GM23338 (cell line): ENCODE data around the gene ANG. TPM values are rescaled to one million over a fixed set of nuclear protein-coding genes. Genes with fewer than 3 reads are reported as not detected.

Experiments used
- ATAC-seq: fragments of 200-7000 bp; cut with Tn5 transposase; 3 replicates; pipeline ENCODE4 v1.9.1; 2020
- DNase-seq: peaks from one replicate; pipeline ENCODE4 v3.0.0-alpha.2; 2015; ENCODE audit warnings: low spot score
- H2AFZ ChIP-seq: fragments of 200-600 bp; sonication (generic); 2 replicates; pipeline ENCODE4 v1.8.0; 2016; ENCODE audit warnings: antibody characterized with exemption, mild to moderate bottlenecking, moderate library complexity
- H3F3A ChIP-seq: fragments of 200-600 bp; sonication (generic); replicated peaks from 2 replicates; pipeline ENCODE4 v1.8.0; 2017; ENCODE audit warnings: antibody characterized with exemption, mixed run types, low read depth
- H3K27ac ChIP-seq: fragments of 200-600 bp; sonication (generic); 2 replicates; pipeline ENCODE4 v1.6.1; 2016; ENCODE audit warnings: low read depth
- H3K27me3 ChIP-seq: fragments of 200-600 bp; sonication (generic); 2 replicates; pipeline ENCODE4 v1.8.0; 2016; ENCODE audit warnings: mild to moderate bottlenecking, mixed run types, moderate library complexity; ENCODE audit not compliant: insufficient read depth
- H3K36me3 ChIP-seq: fragments of 200-600 bp; sonication (generic); 2 replicates; pipeline ENCODE4 v1.8.0; 2016; ENCODE audit warnings: mild to moderate bottlenecking; ENCODE audit not compliant: insufficient read depth
- H3K4me1 ChIP-seq: fragments of 200-600 bp; sonication (generic); 2 replicates; pipeline ENCODE4 v1.8.0; 2016; ENCODE audit warnings: mild to moderate bottlenecking, moderate library complexity; ENCODE audit not compliant: insufficient read depth
- H3K4me2 ChIP-seq: fragments of 200-600 bp; sonication (generic); 2 replicates; pipeline ENCODE4 v1.7.1; 2017; ENCODE audit warnings: mixed run types
- H3K4me3 ChIP-seq: fragments of 200-600 bp; sonication (generic); 2 replicates; pipeline ENCODE4 v1.6.1; 2016; ENCODE audit warnings: mixed run types
- H3K79me2 ChIP-seq: fragments of 200-600 bp; sonication (generic); replicated peaks from 2 replicates; pipeline ENCODE4 v1.8.0; 2017; ENCODE audit warnings: mild to moderate bottlenecking; ENCODE audit not compliant: insufficient read depth
- H3K9me2 ChIP-seq: fragments of 200-600 bp; sonication (generic); 2 replicates; pipeline ENCODE4 v1.8.0; 2017; ENCODE audit not compliant: insufficient read depth
- H4K20me1 ChIP-seq: fragments of 200-600 bp; sonication (generic); replicated peaks from 2 replicates; pipeline ENCODE4 v1.8.0; 2017; ENCODE audit warnings: mild to moderate bottlenecking; ENCODE audit not compliant: insufficient read depth
- H3K27ac Mint-ChIP-seq: 2 replicates; pipeline ENCODE4 v1.8.0; 2020; ENCODE audit warnings: inconsistent platforms, mild to moderate bottlenecking, moderate library complexity, mixed read lengths
- H3K27me3 Mint-ChIP-seq: 3 replicates; pipeline ENCODE4 v1.8.0; 2022; ENCODE audit warnings: low read depth, mild to moderate bottlenecking, moderate library complexity, mixed read lengths, inconsistent platforms; ENCODE audit not compliant: insufficient read depth, poor library complexity
- H3K36me3 Mint-ChIP-seq: 3 replicates; pipeline ENCODE4 v1.8.0; 2021; ENCODE audit warnings: low read depth, mild to moderate bottlenecking, inconsistent platforms, moderate library complexity, mixed read lengths
- H3K4me1 Mint-ChIP-seq: 3 replicates; pipeline ENCODE4 v1.8.0; 2020; ENCODE audit warnings: mild to moderate bottlenecking, inconsistent platforms, mixed read lengths
- H3K4me3 Mint-ChIP-seq: 3 replicates; pipeline ENCODE4 v1.8.0; 2021; ENCODE audit warnings: moderate library complexity, mild to moderate bottlenecking, inconsistent platforms, mixed read lengths
- H3K9me3 Mint-ChIP-seq: 3 replicates; pipeline ENCODE4 v1.8.0; 2020; ENCODE audit warnings: moderate library complexity, mild to moderate bottlenecking, inconsistent platforms, mixed read lengths
- CREB1 ChIP-seq: fragments of 250-450 bp; sonication (Bioruptor Pico); IDR thresholded peaks from 2 replicates; pipeline ENCODE4 v1.5.0; 2020; ENCODE audit warnings: low read depth, mild to moderate bottlenecking, moderate library complexity
- ETS1 ChIP-seq: IDR thresholded peaks from 2 replicates; pipeline ENCODE4 v1.6.1; 2016; ENCODE audit warnings: antibody characterized with exemption
- EZH2 ChIP-seq: fragments of 200-600 bp; sonication (generic); IDR thresholded peaks from one replicate; pipeline ENCODE4 v1.8.0; 2017; ENCODE audit warnings: antibody characterized with exemption, mild to moderate bottlenecking, low read depth; ENCODE audit not compliant: unreplicated experiment
- EZH2phosphoT487 ChIP-seq: fragments of 200-600 bp; sonication (generic); IDR thresholded peaks from one replicate; pipeline ENCODE4 v1.8.1; 2018; ENCODE audit warnings: antibody characterized with exemption; ENCODE audit not compliant: unreplicated experiment
- JUNB ChIP-seq: IDR thresholded peaks from one replicate; pipeline ENCODE4 v1.6.1; 2016; ENCODE audit warnings: antibody characterized with exemption; ENCODE audit not compliant: unreplicated experiment
- NANOG ChIP-seq: IDR thresholded peaks from 2 replicates; pipeline ENCODE4 v1.6.1; 2016; ENCODE audit warnings: antibody characterized with exemption, borderline replicate concordance
- STAT1 ChIP-seq: IDR thresholded peaks from one replicate; pipeline ENCODE4 v1.6.1; 2016; ENCODE audit warnings: antibody characterized with exemption; ENCODE audit not compliant: unreplicated experiment
- ZNF331 ChIP-seq: fragments of 250-450 bp; sonication (Bioruptor Pico); IDR thresholded peaks from 2 replicates; pipeline ENCODE4 v1.5.0; 2020; ENCODE audit warnings: low read depth, mild to moderate bottlenecking, moderate library complexity
- ZNF462 ChIP-seq: fragments of 250-450 bp; sonication (Bioruptor Pico); IDR thresholded peaks from 2 replicates; pipeline ENCODE4 v1.5.0; 2020; ENCODE audit warnings: mild to moderate bottlenecking, moderate library complexity
- polyA plus RNA-seq: library from polyadenylated mRNA; unstranded; fragments of >200 nt; fragmentation: Nextera tagmentation; extraction: Ambion mirVana; gene quantifications from 2 replicates; pipeline ENCODE4 v1.2.1, GENCODE V29; 2016
- total RNA-seq: library from RNA; depleted of rRNA; stranded (reverse); fragments of >200 nt; shearing (Covaris generic); gene quantifications from 2 replicates; pipeline ENCODE4 v1.2.3, GENCODE V29; 2014

ANG gene
- total and polyA plus RNA-seq, 2 experiments from 2014 or later, result 2.3 to 3.7 TPM

GRCh38 chr14:20644520-20644919 is 44.0 kb upstream of the ANG start (continued):
- no peak for TF ChIP-seq EZH2
- TF ChIP-seq STAT1, result no peak

GRCh38 chr14:20645481-20645880 is 43.1 kb upstream of the ANG start:
- no peak overlapping the region for H3K27ac Mint-ChIP-seq
- DNase-seq (no peak), ATAC-seq (no peak)
- Histone ChIP-seq H3K4me1 (no peaks in the 10 kb centered on the region), H3K79me2 (no peaks in the 10 kb centered on the region), H3K4me2 (no peak overlapping the region), H3K36me3 (no peaks in the 10 kb centered on the region), H3K27ac (no peak overlapping the region), H2AFZ (no peak overlapping the region), H3K9me2 (no peaks in the 10 kb centered on the region), H4K20me1 (no peaks in the 10 kb centered on the region), H3K4me3 (no peak overlapping the region), H3K27me3 (no peaks in the 10 kb centered on the region), H3F3A (no peaks in the 10 kb centered on the region)
- TF ChIP-seq ETS1 (no peak), ZNF331 (CRISPR knock-in tag) (no peak), EZH2phosphoT487 (no peak), JUNB (no peak), NANOG (no peak), EZH2 (no peak)
- peaks cover 4% of the 10 kb centered on the region for H3K27me3 Mint-ChIP-seq
- no peak overlapping the region for H3K4me3 Mint-ChIP-seq
- H3K4me1 Mint-ChIP-seq, result peaks cover 2% of the 10 kb centered on the region; the same call in 2 of the 3 replicates
- H3K9me3 Mint-ChIP-seq, result no peaks in the 10 kb centered on the region
- no peaks in the 10 kb centered on the region for H3K36me3 Mint-ChIP-seq

- H3F3A ChIP-seq, result no peaks in the 10 kb centered on the region
- peak overlapping the region; percentile 75 for H3K4me3 ChIP-seq
- peaks cover 47% of the 10 kb centered on the region for H3K27me3 Mint-ChIP-seq
- no peak overlapping the region for H3K27ac ChIP-seq
- peak overlapping the region; percentile 98 for H3K4me3 Mint-ChIP-seq
- peak overlapping the region; percentile 94 for H2AFZ ChIP-seq
- H3K9me3 Mint-ChIP-seq, result peaks cover 6% of the 10 kb centered on the region; the same call in 2 of the 3 replicates
- H3K4me2 ChIP-seq, result peak overlapping the region; percentile 81
- peaks cover 28% of the 10 kb centered on the region for H3K4me1 Mint-ChIP-seq
- H3K36me3 Mint-ChIP-seq, result no peaks in the 10 kb centered on the region; the same call in 2 of the 3 replicates
- no peaks in the 10 kb centered on the region for H4K20me1 ChIP-seq
- DNase-seq (peak; percentile 92), ATAC-seq (peak; percentile 67)
- H3K79me2 ChIP-seq, result no peaks in the 10 kb centered on the region
- H3K9me2 ChIP-seq, result no peaks in the 10 kb centered on the region
- H3K27me3 ChIP-seq, result peaks cover 33% of the 10 kb centered on the region
- H3K36me3 ChIP-seq, result no peaks in the 10 kb centered on the region
- H3K4me1 ChIP-seq, result peaks cover 14% of the 10 kb centered on the region; the same call in 1 of the 2 replicates
- H3K27ac Mint-ChIP-seq, result peak overlapping the region; percentile 29; the same call in 1 of the 2 replicates
- TF ChIP-seq CREB1 (CRISPR knock-in tag), result peak; percentile 51; the same call in 1 of the 2 replicates
- no peak for TF ChIP-seq ZNF462 (CRISPR knock-in tag)
Observed at GRCh38 chr14:20652996-20653975, 35.3 kb upstream of the ANG start.
